NCI-H460 (cell line): ENCODE measurements around the gene MYO5A. TPM values are rescaled to one million over a fixed set of nuclear protein-coding genes. Genes with fewer than 3 reads are reported as not detected.
"Not testable (repeated sequence)": the region's sequence is repeated elsewhere in the genome, so short reads cannot be mapped to it uniquely, and the experiment has no call there.

ENCODE experiments used
- DNase-seq: peaks from one replicate; pipeline ENCODE4 v3.0.0-alpha.2; 2016; ENCODE audit warnings: low read depth; ENCODE audit errors: extremely low read depth
- total RNA-seq: library from RNA; depleted of rRNA; stranded (reverse); fragments of >200 nt; shearing (Covaris generic); gene quantifications from 2 replicates; pipeline ENCODE4 v1.2.3, GENCODE V29; 2014

The MYO5A gene
- total RNA-seq, 1 experiment from 2014 or later = 12.6 TPM

GRCh38 chr15:52546031-52546751 lies 17.5 kb upstream of the MYO5A start:
- DNase-seq = no peak

GRCh38 chr15:52540374-52541012 lies 11.8 kb upstream of the MYO5A start:
- DNase-seq = no peak

DNA sequence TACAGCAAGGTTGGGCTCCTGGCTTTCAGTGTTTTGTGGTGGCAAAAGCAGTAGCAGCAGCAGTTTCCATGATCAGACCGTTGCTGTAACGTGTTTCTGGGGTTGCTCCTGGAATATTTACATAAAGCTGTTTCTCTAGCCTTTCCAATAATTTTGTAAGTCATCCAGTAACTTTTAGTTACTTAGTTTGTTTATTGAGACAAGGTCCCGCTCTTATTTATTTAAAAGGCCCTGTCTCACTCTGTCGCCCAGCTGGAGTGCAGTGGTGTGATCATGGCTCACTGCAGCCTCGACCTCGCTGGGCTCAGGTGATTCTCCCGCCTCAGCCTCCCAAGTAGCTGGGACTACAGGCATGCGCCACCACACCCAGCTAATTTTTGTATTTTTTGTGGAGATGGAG lies 8.8 kb upstream of the MYO5A start:
- no peak for DNase-seq

DNA sequence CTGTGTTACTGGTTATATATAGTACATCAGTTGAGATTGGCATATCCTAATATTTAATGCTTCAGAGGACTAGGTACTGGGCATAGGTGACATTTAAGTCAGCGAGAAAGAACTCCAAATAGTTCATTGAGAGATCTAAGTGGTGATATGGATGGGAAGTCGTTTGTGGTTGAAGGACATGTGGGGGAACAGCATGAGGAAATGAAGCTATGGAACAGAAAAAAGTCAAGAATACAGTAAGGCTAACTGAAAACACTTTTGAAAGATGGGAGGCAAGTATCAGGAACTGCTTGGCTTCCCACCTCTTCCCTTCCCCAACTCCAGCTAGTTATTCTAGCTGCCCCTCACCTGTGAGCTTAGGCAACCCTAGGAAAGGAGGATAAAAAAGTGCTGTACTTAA lies 3.7 kb upstream of the MYO5A start:
- no peak for DNase-seq

GRCh38 chr15:52529940-52530339 lies 1.3 kb upstream of the MYO5A start:
- DNase-seq = no peak

DNA sequence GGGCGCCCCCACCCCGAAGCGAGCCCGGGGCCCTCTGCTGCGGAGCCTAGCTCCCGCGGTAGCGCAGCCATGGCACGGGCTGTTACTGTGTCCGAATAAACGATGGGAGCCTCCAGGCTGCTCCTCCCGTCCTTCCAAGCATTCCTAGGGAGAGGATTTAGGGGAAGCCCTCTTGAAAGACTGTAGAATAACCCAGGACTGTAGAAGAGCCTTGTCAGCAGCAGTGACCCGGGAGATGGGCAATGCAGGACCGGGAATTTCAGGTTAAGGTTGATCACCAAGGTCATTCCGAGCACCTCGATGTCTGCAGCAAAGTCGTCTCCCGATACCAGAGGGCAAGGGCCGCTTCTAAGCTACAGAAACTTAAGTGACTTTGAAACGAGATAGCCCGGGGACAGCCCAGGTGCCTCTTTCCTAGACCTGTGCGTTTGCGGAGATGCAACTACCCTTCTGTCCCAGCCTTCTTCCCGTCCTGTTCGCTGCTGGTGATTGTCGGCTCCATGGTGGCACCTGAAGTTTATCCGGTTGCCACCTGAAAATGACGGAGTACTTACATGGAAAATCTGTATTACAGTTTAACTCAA lies 753 bp upstream of the MYO5A start:
- no peak for DNase-seq

DNA sequence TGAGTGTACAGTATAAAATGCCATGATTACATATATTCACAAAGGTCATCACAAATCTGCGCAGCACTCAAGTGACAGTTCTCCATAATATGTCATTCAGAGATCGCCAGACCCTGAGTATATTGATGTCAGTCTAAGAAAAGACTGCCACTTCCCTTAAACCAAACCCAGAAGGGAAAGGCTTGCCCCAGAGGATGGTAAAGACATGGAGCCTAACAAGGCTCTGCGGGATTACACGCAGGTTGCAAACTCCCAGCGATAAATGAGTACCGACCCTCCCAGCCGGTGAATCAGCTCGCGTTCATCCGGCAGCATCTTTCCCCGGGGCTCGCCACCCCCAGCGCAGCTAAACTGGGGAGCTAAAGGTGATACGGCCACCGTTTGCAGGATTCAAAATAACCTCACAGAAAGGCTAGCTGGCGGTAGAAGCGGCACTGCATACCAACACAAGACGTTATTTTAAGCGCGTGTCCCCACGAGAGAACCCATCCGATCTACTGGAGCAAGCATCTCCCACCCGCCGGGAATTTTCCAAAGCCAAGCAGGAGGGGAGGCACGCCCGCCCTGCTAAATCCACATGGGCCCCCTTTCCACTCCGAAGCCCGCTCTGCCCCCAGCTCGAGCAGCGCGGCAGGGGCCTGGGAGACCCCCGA lies 643 bp downstream of the MYO5A start:
- no peak for DNase-seq

- DNase-seq = no peak
Observed at GRCh38 chr15:52527196-52527910, 1.3 kb downstream of the MYO5A start.

- DNase-seq = no peak
Observed at GRCh38 chr15:52524223-52525136, 4.2 kb downstream of the MYO5A start.

GRCh38 chr15:52523647-52524046 lies 5.0 kb downstream of the MYO5A start:
- DNase-seq = no peak

- DNase-seq = no peak
Observed at GRCh38 chr15:52523192-52523591, 5.5 kb downstream of the MYO5A start.

- no peak for DNase-seq
Observed at GRCh38 chr15:52521682-52522081, 7.0 kb downstream of the MYO5A start.

DNA sequence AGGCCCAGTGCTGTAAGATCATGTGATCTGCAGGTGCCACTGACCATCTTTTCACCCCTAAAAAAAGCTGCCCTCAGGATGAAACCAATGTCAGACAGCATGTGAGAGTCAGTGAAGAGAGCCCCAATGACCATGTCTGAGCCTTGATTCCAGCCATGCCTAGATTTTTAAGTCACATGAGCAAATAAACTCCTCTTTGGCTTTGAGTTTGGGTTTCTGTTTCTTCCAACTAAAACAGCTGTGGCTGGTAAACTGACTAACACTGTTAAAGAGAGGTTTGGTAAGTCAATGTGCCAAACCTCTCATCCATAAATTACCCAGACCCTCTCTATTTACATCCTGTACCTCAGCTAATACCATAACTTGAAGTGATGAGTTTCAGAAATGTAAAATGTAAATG lies 8.3 kb downstream of the MYO5A start:
- DNase-seq = no peak

GRCh38 chr15:52518487-52519371 lies 10.0 kb downstream of the MYO5A start:
- DNase-seq = no peak

DNA sequence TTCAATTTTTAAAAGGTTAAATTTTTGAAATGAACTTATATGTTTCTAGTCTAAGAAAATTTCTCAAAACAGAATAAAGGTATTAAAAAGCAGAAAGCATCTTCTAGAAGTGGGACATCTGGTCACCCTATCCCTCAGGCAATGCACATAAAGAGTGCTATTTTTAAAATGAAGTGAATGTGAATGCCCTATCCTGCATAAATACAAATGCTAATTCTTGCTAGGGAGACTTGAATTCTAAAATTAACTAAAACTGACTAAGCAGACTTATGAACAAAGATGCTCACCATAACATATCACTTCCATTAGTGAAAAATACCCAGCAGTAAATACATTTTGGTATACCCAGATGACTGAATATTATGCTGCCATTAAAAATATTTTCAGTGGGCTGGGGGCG lies 11.7 kb downstream of the MYO5A start:
- no peak for DNase-seq

- no peak for DNase-seq
Observed at GRCh38 chr15:52515343-52515742, 13.3 kb downstream of the MYO5A start.

- no peak for DNase-seq
Observed at GRCh38 chr15:52514482-52514881, 14.2 kb downstream of the MYO5A start.

GRCh38 chr15:52512869-52513268 lies 15.8 kb downstream of the MYO5A start:
- not testable (repeated sequence) for DNase-seq

GRCh38 chr15:52511084-52511483 lies 17.6 kb downstream of the MYO5A start:
- DNase-seq = no peak
